Posterior cingulate gyrus (tissue), 11 donors: ENCODE data around the gene G6PD.
"Not testable (repeated sequence)": the region's sequence is repeated elsewhere in the genome, so short reads cannot be mapped to it uniquely, and the experiment has no call there.

Source experiments
- DNase-seq, 10 donors: peaks; one replicate each; pipeline versions ENCODE4 v3.0.0 to v3.0.0-alpha.2; 2020 to 2021; ENCODE audit warnings: mixed read lengths in 3 of 10
- intact Hi-C: fragments of 100-400 bp; cut with DNase I; formaldehyde crosslinking; loops from one replicate; pipeline ENCODE4 v1.15.1; 2023

The G6PD gene

DNA sequence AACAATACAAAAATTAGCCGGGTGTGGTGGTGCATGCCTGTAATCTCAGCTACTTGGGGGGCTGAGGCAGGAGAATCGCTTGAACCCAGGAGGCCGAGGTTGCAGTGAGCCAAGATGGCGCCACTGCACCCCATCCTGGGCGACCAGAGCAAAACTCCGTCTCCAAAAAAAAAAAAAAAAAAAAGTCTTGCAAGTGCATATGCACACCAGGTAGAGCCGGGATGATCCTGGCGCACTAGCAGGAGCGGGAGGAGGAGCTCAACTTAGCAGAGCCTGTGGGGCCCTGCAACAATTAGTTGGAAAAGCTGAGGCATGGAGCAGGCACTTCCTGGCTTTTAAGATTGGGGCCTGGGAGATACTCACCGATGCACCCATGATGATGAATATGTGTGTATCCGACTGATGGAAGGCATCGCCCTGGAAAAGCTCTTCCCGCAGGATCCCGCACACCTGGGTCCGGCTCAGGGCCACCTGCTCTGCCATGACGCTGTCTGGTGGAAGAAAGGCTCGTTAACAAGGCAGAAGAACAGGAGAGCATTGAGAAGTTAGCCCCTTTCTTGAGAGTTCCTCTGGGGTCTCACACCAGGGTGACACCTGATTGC lies 872 bp downstream of the G6PD start:
- DNase-seq = peak in 2 of 10 donors; percentile 25 to 57
- intact Hi-C loops = no loop called here

- intact Hi-C loops = no loop called here
- DNase-seq = peak in 3 of 10 donors; percentile 8 to 82 (median 53)
Measured at GRCh38 chrX:154542723-154543424, 3.8 kb downstream of the G6PD start.

DNA sequence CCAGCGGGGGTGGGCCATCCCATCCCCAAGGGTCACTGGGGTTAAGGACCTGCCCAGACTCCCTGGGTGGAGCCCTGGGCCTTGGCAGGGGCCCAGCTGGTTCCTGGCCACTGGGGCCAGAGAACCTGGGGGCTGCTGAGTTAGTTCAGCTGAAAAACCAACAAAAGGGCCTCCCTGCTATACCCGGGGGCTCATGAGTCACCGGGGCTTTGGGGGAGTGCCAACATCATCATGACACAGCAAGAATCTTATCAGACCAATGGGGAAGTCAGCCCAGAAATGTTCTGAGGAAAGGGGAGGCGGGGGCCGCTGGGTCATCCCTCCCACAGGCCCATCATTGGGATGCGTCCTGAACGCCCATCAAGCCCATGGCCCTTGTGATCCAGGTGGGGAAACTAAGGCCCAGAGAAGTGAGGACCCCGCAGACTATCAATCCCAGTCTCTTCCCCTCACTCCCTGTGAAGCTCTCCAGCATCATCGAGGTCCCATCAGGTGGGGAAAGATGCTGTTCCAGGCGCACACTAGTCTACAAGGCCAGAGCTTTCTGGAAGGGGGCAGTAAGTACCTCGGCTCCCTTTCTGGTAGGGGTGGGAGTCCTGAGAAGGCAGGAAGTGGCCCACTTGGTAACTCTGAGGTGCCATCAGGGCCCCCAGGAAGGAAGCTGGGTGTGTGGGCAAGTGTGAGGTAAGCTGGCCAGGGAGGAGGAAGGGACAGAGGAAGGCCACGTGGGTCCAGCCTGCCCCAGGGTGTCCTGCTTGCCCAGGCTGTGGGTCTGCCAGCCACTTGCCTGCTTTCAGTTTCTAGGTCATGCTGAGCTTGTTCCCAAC lies 4.5 kb downstream of the G6PD start:
- peak in 4 of 10 donors; percentile 16 to 86 (median 56) for DNase-seq
- intact Hi-C loops = no loop called here

- intact Hi-C loops = no loop called here
- DNase-seq = no peak
Measured at GRCh38 chrX:154541589-154541895, 5.1 kb downstream of the G6PD start.

DNA sequence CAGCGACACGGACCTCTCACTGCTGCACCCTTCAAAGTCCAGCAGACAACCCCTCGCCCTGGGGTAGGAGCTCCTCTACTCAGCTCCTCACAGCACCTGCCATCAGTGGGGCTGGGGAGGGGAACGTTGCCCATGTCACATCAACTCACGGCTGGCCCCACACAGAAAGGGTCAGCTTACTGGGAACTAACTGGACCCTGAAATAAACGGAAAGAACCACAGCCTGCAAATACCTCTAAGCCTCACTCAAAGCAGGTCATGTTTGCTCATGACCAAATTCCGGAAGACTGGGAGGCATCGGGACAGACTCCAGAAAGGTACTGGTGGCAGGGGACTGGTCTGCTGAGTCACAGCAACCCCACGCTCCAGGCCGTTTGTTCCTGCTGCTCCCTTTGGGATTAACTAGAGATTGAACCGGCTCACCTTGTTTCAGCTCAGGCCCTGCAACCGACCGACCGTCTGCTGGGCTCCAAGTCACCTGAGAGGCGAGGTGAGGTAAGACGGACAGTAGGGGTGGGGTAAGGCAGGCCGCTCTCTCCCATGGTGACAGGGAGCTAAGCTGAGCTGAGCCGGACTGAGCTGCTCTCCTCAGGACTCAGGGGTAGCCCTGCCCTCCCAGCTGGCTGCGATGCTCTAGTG lies 5.6 kb downstream of the G6PD start:
- DNase-seq = no peak
- intact Hi-C loops = no loop called here

GRCh38 chrX:154540365-154540764 lies 6.3 kb downstream of the G6PD start:
- DNase-seq, intact Hi-C loops: not testable (repeated sequence)

GRCh38 chrX:154539077-154539476 lies 7.6 kb downstream of the G6PD start:
- DNase-seq = no peak
- intact Hi-C loops = no loop called here

DNA sequence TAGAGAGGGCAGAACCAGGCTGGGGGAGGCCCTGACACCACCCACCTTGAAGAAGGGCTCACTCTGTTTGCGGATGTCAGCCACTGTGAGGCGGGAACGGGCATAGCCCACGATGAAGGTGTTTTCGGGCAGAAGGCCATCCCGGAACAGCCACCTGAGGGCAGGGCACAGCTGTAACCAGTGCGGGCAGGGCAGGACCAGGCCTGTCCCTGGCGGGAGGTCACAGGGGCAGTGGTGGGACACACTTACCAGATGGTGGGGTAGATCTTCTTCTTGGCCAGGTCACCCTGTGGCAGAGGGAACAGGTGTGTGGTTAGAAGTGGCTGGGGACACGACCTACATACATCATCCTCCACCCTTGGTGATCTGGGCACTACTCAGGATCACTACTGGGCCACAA lies 10.8 kb downstream of the G6PD start:
- peak in 1 of 10 donors; percentile 78 for DNase-seq

DNA sequence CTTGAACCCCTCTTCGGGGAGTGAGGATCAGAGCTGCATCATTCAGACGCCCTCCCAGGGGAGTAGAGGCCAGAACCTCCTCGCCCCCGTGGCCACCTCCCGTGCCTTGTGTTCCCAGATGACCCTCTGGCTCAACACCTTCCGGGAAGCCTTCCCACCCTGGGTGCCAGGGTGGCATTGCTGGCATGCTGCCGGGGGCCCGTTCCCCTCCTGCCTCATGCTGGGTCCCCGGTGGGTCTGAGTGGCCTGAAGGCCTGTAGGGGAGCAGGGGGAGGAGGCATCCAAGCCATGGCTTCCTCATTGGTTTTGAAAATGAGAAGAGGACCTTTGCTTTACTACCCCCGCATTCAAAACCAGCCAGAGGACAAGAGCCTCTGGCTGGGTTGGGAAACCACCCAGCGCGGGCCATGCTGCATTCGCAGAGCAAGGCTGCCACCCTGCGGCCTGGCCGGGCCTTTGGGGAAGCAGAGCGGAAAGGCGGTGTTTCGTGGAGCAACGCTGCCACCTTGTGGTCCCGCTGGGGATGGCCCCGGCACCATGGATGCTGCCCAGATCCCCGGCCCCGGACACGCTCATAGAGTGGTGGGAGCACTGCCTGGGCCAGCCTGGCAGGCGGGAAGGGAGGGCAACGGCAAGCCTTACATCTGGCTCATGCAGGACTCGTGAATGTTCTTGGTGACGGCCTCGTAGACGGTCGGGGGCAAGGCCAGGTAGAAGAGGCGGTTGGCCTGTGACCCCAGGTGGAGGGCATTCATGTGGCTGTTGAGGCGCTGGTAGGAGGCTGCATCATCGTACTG lies 11.9 kb downstream of the G6PD start:
- peak; percentile 82 to 99 (median 92) for DNase-seq
- intact Hi-C loops = loop anchor here (5.0 kb wide), 1 partner anchor 137 kb away; the partner anchor contains the start of gene RPL10

More for the DNA sequence above, 10.8 kb downstream of the G6PD start:
- intact Hi-C loops = no loop called here

GRCh38 chrX:154532690-154533089 lies 14.0 kb downstream of the G6PD start:
- DNase-seq = no peak
- intact Hi-C loops = loop anchor here (5.0 kb wide), 1 partner anchor 135 kb away; the partner anchor contains the start of gene RPL10

- intact Hi-C loops = loop anchor here (5.0 kb wide), 1 partner anchor 134 kb away; the partner anchor contains the start of gene RPL10
- DNase-seq = no peak
Measured at GRCh38 chrX:154531626-154532025, 15.0 kb downstream of the G6PD start.

- intact Hi-C loops = loop anchor here (5.0 kb wide), 1 partner anchor 133 kb away; the partner anchor contains the start of gene RPL10
- no peak for DNase-seq
Measured at GRCh38 chrX:154530286-154530685, 16.4 kb downstream of the G6PD start.

GRCh38 chrX:154529206-154529612 lies 17.4 kb downstream of the G6PD start:
- intact Hi-C loops = no loop called here
- no peak for DNase-seq

GRCh38 chrX:154526901-154527675 lies 19.6 kb downstream of the G6PD start:
- DNase-seq = peak; percentile 49 to 96 (median 72)
- intact Hi-C loops = no loop called here

- DNase-seq = no peak
- intact Hi-C loops = no loop called here
Measured at GRCh38 chrX:154525606-154526490, 20.8 kb downstream of the G6PD start.

DNA sequence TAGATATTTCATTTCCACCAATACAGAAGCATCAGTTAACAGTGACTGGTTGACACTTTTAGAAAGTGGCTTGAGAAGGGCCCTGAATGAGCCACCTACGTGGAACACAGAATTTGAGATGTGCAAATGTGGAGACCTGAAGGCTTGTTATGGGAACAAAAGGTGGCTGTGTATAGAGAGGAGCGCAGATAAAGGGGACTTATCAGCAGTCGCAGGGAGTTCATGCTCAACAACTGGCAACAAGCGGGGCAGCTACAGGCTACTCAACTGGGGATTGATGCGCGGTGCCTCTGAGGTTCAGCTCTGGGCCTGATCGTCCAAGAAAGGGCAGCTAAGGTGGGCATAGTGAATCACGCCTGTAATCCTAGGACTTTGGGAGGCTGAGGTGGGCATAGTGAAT lies 27.3 kb downstream of the G6PD start:
- intact Hi-C loops = no loop called here
- no peak for DNase-seq

GRCh38 chrX:154517101-154517781 lies 29.4 kb downstream of the G6PD start:
- intact Hi-C loops = no loop called here
- DNase-seq = peak in 2 of 10 donors; percentile 80 to 85
